ENCODE results near the gene NCOA7. TPM values are rescaled to one million over a fixed set of nuclear protein-coding genes. Genes with fewer than 3 reads are reported as not detected.

The NCOA7 gene
- total and polyA plus RNA-seq, 9 of the 15 experiments (the other 6 are each of a cell fraction or from before 2014, with no cell fraction given): 5.8 to 14.6 (median 9.3) TPM

- Histone ChIP-seq H3K27me3 (ENCODE audit: control insufficient read depth in 2 of 2, insufficient read depth in 2 of 2, low read length in 2 of 2) (peaks cover 34 to 50% of the 10 kb centered on the region in 2 experiments), H3K4me3 (no peak overlapping the region), H3K9ac (ENCODE audit: insufficient read depth in 1 of 2, low read depth in 2 of 2, low read length in 2 of 2) (no peak overlapping the region), H3K4me1 (replicated peaks in 1 of 2; ENCODE audit: control insufficient read depth in 2 of 2, insufficient read depth in 2 of 2, low read length in 2 of 2) (peaks cover 12 to 28% of the 10 kb centered on the region in 2 experiments; a peak in 4 of 5 replicates), H3K36me3 (ENCODE audit: control insufficient read depth, insufficient read depth, low read length) (no peaks in the 10 kb centered on the region), H3K4me2 (ENCODE audit: insufficient read depth, low read length) (no peak overlapping the region), H3K9me3 (replicated peaks; ENCODE audit: control insufficient read depth, insufficient read depth, low read depth, low read length) (no peaks in the 10 kb centered on the region), H3K9me1 (ENCODE audit: control insufficient read depth, insufficient read depth, low read length) (no peaks in the 10 kb centered on the region), H3K27ac (ENCODE audit: extremely low read depth, low read depth, low read length) (no peak overlapping the region), H4K20me1 (replicated peaks; ENCODE audit: control insufficient read depth, insufficient read depth, low read length) (no peaks in the 10 kb centered on the region), H2AFZ (ENCODE audit: low read depth, low read length) (no peak overlapping the region), H3K79me2 (ENCODE audit: control insufficient read depth, insufficient read depth, low read length) (no peaks in the 10 kb centered on the region)
- ChIA-PET CTCF (ENCODE audit: low intra/inter-chr PET ratio) (no interaction called here), POLR2A (interaction anchor here (0.9 kb wide), 1 partner anchor 9 kb away, joined by 4 read pairs; no protein-coding TSS in a partner anchor)
- FAIRE-seq: no peak
- ATAC-seq: no peak
- no TSS peak for BruUV-seq (replicated peaks)
- intact Hi-C loops (cut with micrococcal nuclease) (no loop called here), in situ Hi-C loops (cut with MboI) (loop anchor here (10.0 to 25.0 kb wide), 2 partner anchors 589 to 876 kb away; partner anchors contain the start of gene TPD52L1)
- DNase-seq (ENCODE audit: extremely low read depth in 1 of 4, low spot score in 3 of 4): no peak
- TF ChIP-seq CBX2 (IDR thresholded peaks at IDR 0.05; ENCODE audit: insufficient read depth, low read length, poor library complexity, severe bottlenecking) (peak; percentile 96), PATZ1 (CRISPR knock-in tag; IDR thresholded peaks at IDR 0.05; ENCODE audit: borderline replicate concordance) (no peak), KLF6 (CRISPR knock-in tag; IDR thresholded peaks at IDR 0.05; ENCODE audit: borderline replicate concordance) (no peak), EZH2 (IDR thresholded peaks at IDR 0.05; ENCODE audit: borderline replicate concordance, low read depth, low read length) (peak; percentile 4; the same call in 1 of the 2 replicates), CBX8 (IDR thresholded peaks at IDR 0.05; ENCODE audit: borderline replicate concordance, extremely low read depth, low read depth, low read length, poor library complexity, severe bottlenecking) (peak; percentile 96), XRCC3 (IDR thresholded peaks at IDR 0.05) (no peak)
- WGBS (ENCODE audit: insufficient coverage, low coverage, missing lambda C conversion rate): 9% methylated on average over 4 of the region's 4 CpGs
Observed at GRCh38 chr6:125750692-125751333, 39.9 kb upstream of the NCOA7 start.
